DMS153 treated with DMSO at 0.1 percent for 48 hours (cell line): ENCODE measurements around the gene UQCR10.
A peak's percentile ranks its signal among the peaks of the same experiment; 100 is the strongest.

ENCODE experiments used
- DNase-seq: peaks from one replicate; lab custom pipeline; 2025; ENCODE audit not compliant: unreplicated experiment; lab: John Stamatoyannopoulos, UW

The UQCR10 gene

GRCh38 chr22:29767171-29768051 is at the start of gene UQCR10:
Gene UQCR10 (plus strand): TSS chr22:29767369. CDS start chr22:29767399, 30 bp downstream.
- peak; percentile 96 for DNase-seq

GRCh38 chr22:29717789-29718188 is 49.4 kb upstream of the UQCR10 start:
- DNase-seq: peak; percentile 50

DNA sequence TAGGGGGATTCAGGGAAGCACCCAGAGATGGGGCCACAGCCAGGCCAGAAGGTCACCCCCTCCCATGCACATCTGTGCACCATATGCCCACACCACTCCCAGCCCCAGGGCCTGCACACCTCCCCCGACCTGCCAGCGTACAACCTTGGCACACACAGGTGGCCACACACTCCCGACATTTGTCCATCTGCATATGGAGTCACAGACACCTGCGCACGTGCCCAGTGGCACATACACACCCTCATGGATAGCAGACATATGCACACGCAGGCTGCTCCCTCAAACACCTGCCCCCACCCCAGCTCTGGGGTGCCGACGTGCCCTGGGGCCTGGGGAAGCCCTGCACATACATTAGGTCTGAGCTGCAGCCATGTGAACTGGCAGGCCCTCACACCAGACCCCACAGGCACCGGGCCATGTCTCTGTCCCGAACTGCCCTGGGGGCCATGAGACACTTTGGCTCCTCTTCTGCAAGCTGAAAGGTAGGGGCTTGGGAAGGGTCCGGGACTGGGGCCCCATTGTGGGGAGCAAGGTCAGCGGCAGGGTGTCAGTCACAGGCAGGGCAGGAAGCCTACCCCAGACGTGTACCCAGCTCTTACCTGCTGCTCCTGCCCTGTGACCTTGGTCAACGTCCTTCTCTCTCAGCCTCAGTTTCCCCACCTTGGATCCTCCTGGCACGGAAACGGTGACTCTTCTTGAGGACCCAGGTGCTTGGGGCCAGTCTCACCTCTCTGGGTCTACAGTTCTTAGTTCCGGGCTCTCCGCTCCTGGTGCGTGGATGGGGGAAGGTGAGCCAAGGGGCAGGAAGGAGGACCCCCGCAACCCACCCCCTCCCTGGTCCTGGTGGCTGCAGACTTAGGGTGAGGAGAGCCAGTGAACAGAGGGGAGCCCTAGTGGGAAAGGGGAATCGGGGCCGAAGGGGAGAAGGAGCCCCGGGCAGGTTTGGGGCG is 47.9 kb upstream of the UQCR10 start:
- DNase-seq: no peak

DNA sequence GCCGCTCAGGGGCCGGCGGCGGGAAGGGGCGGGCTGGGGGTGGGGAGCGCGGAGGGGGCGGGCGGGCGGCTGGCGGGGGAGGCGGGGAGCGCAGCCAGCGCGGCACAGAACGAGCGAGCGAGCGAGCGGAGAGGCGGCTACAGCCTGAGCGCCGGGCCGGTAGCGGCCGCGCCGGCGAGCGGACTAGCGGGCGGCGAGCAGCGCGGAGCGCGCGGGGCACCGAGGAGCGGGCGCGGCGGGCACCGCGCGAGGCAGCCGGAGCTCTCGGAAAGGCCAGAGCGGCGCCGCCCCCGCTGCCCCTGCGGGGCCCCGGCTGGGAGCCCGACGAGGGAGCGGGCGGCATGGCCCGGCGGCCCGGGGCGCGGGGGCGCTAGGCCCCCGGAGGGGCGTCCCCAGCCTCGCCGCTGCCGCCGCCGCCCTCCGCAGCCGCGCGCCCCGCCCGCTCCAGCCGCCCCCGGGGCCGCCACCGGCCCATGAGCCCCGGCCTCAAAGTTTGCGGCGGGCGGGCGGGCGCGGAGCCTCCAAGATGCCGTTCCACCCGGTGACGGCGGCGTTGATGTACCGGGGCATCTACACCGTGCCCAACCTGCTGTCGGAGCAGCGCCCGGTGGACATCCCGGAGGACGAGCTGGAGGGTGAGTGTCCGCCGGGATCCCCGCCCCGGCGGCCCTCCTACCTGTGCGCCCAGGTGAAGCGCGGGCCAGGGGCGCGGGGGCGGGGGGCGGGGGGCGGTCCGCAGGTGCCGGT is 47.1 kb upstream of the UQCR10 start, which contains the start of gene CABP7:
CABP7 (plus strand) TSS at position 105 of the 747 bp plus-strand sequence; CDS start at position 527, 422 bp downstream.
- no peak for DNase-seq

DNA sequence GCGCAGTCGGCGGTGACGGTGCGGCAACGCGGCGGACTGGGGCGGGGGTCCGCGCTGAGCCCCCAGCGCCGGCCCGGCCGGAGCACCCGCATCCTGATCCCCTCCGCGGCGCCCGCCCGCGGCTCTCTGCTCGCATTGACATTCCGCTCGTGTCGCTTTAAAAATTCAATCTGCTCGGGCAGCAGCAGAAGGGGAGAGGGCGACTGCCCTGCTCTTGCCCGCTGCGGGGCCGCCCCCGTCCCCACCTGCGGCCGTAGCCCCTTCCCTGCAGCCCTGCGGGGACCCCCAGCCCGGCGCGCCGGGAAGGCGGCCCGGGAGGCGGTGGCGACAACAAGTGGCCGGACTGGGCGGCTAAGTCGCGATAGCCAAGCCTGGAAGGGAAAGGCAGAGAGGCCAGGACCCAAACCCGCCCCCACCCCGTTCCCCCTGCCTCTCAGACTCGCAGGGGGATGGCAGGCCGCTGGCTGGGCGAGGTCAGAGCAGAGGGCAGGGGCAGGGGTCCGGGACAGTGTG is 46.3 kb upstream of the UQCR10 start:
- DNase-seq: no peak

GRCh38 chr22:29722151-29722550 is 45.0 kb upstream of the UQCR10 start:
- DNase-seq: no peak

GRCh38 chr22:29722587-29722986 is 44.6 kb upstream of the UQCR10 start:
- DNase-seq: no peak

DNA sequence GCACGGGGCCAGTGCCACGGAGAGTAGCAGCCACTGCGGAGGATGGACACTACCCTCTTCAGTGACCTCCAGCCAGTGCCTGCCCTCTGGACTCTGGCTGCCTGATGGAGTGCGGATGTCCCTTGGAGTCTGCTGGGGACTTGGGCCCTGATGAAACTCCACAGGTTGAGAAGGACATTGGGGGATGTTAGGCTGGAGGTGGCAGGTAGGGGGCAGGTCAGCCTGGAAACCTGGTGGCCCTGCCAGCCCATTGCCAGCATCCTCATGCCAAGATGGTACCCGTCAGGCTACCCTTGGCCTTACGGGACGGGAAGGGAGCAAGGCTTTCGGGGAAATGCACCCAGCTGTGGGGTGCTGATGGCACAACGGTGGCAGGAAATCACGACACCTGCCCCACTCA is 43.4 kb upstream of the UQCR10 start:
- DNase-seq: no peak

DNA sequence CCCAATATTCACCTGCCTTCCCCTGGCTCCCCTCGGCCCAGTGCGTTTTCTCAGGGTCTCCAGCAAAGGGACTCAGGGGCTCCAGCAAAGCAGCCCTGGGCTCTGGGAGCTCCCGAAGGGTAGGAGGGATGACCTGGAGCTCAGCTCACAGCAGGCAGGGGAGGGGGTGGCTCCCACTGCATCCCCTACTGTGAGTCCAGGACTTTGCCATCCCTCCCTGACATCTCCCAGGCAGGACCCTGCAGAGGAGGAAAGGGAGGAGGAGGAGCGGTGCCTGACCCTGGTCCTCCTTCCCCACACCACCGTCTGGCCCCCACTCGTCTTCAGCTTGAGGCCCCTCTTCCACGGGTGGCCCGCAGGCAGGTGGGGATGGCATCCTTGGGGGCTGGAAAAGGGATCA is 42.3 kb upstream of the UQCR10 start:
- no peak for DNase-seq

- no peak for DNase-seq
Measured at GRCh38 chr22:29726106-29726505, 41.1 kb upstream of the UQCR10 start.

GRCh38 chr22:29726512-29727130 is 40.5 kb upstream of the UQCR10 start:
- no peak for DNase-seq

DNA sequence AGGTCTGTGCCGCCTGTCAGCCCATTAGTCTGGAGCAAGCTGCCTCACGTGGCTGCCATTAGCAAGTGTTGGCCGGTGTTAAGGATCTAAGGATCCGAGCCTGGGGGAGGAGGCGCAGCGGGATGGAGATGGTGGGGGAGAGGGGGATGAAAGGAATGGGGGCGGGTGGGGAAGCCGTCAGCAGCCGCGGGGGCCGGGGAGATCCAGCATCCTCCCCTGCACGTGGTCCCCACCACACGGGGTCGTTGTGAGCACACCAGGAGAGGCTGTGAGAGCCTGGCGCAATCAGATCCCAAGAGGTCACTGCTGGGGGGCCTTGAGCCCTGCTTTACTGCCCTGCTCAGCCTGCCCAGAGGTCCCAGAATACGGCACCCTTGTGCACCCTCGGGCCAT is 40.0 kb upstream of the UQCR10 start:
- no peak for DNase-seq

DNA sequence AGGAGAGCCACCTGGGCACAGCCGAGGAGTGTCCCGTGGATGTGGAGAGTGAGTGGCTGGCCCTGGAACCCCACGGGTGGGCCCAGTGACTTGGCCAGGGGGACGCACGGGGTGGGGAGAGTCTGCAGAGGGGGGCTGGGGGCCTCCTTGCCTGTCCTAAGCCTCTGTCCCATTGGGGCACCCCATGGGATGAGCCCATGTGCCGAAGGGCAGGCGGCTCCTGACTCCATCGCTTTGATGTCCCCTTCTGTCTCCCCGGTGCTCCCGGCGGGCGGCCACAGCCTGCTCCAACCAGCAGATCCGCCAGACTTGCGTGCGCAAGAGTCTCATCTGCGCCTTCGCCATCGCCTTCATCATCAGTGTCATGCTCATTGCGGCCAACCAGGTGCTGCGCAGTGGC is 38.0 kb upstream of the UQCR10 start:
- DNase-seq: no peak

- DNase-seq: no peak
Measured at GRCh38 chr22:29731058-29731850, 35.9 kb upstream of the UQCR10 start.

DNA sequence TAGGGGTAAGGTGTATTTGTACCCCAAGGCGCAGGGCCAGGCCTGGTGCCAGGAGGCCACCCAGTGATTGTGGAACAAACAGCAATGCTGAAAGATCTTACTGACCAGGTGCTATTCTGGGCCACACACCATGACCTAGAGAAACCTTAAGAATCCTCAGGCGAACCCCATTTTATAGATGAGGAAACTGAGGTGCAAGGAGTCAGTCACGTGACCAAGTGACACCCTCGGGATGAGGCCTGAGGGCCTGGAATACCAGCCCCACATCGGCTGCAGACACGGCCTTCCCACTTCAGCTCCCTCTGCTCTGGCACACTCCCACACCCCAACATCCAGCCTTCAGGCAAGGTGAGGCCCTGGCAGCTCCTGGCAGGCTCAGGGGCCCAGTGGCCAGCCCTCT is 34.3 kb upstream of the UQCR10 start:
- DNase-seq: no peak

- peak; percentile 67 for DNase-seq
Measured at GRCh38 chr22:29733362-29734201, 33.6 kb upstream of the UQCR10 start.

DNA sequence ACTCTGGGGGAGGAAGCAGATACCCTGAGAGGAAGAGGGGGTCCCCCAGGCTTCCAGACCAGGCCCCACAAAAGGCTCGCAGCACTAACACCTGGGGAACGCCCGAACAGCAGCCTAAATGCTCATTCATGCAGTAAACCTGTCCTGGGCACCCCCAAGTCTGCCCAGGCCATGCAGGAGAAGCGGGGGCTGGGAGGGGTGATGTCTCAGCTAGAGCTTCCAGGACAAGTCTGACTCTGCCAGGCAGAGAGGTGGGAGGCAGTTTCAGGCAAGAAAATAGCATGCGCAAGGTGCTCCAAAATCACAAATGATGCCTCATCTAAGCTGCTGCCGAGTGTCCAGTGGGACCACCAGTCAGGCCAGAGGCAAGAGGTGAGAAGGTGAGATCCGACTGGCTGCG is 32.8 kb upstream of the UQCR10 start:
- DNase-seq: no peak

DNA sequence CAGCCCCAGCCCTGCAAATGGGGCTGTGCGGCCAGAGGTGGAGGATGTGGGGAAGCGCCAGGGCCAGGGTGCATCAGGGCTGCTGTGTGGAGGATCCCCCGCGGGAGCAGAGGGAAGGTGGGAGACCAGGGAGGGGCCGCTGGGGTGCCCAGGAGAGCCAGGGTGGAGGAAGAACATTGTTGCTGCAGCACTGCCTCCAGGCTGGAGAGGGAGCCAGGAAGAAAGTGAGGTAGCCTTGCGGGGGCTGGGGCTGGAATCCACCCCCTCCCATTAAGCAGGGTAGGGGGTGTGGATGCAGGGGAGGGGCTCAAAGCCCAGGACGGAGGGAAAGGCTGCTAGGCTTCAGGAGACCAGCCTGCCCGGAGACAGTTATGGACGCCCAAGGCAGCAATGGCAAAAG is 32.3 kb upstream of the UQCR10 start:
- no peak for DNase-seq

GRCh38 chr22:29735416-29735815 is 31.8 kb upstream of the UQCR10 start:
- DNase-seq: no peak
